GM13977 (cell line): ENCODE measurements around the gene SLC4A7.
A peak's percentile ranks its signal among the peaks of the same experiment; 100 is the strongest.
"Not testable (repeated sequence)": the region's sequence is repeated elsewhere in the genome, so short reads cannot be mapped to it uniquely, and the experiment has no call there.

Experiments used
- DNase-seq: peaks from one replicate; pipeline ENCODE4 v3.0.0; 2012; ENCODE audit warnings: low spot score
- CTCF ChIP-seq: IDR thresholded peaks from 2 replicates; pipeline ENCODE4 v1.5.1; 2012; ENCODE audit warnings: mild to moderate bottlenecking, control low read depth; ENCODE audit not compliant: insufficient read depth; ENCODE audit errors: extremely low read depth, missing control alignments
- in situ Hi-C: fragments of 300-500 bp; cut with MboI; formaldehyde crosslinking; loops from one replicate; pipeline ENCODE4 v1.12.0; 2022; ENCODE audit warnings: low sequenced_read_pairs, low pct_unique_long_range_greater_than_20kb, mixed read lengths, inconsistent platforms; ENCODE audit not compliant: unreplicated experiment

The SLC4A7 gene

DNA sequence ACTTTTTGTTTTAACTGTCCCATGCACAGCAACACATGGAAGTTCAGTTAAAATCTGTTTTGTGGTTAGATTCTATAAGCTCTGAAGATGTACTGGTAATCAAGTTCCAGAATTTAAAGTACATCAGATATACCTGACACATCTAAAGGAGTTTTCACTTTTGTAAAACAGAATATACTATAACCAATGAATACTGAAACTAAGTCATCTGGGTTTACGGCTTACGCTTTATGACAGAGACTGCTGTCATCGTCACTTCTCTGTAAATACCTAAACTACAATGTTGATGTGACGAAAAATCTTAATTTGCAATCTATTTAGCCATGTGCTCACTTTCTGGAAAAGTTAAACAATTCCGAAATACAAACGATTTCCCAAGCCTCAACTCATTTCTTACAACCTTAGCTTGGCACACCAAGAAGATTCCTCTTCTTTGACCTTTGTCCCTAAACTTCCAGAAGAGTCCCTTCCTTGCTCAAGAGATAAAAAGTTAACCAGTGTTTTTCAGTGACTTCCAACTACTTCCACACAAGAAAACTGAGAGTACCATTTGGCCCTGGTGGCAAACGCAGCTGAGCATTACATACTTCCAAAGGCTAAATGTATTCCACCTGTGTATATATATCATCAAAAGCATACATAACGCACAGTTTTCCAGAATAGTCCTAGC is 58.2 kb downstream of the SLC4A7 start:
- TF ChIP-seq CTCF = no peak
- in situ Hi-C loops = no loop called here
- no peak for DNase-seq

DNA sequence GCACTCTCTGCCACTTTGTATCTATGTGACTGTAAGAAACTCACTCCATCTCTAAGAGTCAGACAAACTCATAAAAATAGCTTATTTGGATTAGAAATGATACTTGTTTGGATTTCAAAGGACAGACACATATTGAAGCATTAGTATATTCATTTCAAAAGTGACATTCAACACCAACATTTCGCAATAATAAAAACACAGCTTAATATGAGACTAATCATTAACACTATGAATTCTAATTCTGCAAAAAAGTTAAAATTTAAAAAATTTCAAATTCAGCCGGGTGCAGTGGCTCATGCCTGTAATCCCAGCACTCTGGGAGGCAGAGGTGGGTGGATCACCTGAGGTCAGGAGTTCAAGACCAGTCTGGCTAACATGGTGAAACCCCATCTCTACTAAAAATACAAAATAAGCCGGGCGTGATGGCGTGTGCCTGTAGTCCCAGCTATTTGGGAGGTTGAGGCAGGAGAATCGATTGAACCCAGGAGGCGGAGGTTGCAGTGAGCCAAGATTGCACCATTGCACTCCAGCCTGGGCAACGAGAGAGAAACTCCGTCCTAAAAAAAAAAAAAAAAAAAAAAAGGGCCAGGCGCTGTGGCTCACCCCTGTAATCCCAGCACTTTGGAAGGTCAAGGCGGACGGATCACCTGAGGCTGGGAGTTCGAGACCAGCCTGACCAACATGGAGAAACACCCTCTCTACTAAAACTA is 59.2 kb downstream of the SLC4A7 start:
- in situ Hi-C loops, DNase-seq: not testable (repeated sequence)

GRCh38 chr3:27423463-27423862 is 60.7 kb downstream of the SLC4A7 start:
- in situ Hi-C loops = no loop called here
- TF ChIP-seq CTCF = no peak
- DNase-seq = no peak

GRCh38 chr3:27422617-27423016 is 61.6 kb downstream of the SLC4A7 start:
- TF ChIP-seq CTCF = no peak
- DNase-seq = no peak
- in situ Hi-C loops = no loop called here

DNA sequence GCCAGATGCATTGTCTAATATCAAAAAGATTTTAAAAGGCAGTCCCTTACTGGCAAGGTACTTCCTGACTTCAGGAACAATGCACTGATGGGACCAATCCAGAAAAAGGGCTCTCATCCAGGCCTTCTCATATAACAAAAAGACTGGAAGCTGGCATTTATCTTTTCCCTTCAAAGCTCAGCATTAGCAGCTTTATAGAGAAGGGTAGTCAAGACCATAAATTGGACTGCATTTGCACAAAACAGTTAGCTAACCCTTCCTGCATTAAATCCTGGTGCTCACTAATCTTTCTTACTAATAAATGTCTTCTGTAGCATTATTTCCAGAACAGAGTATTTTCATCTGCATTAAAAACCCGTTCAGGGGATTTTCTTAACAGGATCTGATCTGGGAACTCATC is 69.0 kb downstream of the SLC4A7 start:
- in situ Hi-C loops = no loop called here
- DNase-seq = no peak
- TF ChIP-seq CTCF = no peak

DNA sequence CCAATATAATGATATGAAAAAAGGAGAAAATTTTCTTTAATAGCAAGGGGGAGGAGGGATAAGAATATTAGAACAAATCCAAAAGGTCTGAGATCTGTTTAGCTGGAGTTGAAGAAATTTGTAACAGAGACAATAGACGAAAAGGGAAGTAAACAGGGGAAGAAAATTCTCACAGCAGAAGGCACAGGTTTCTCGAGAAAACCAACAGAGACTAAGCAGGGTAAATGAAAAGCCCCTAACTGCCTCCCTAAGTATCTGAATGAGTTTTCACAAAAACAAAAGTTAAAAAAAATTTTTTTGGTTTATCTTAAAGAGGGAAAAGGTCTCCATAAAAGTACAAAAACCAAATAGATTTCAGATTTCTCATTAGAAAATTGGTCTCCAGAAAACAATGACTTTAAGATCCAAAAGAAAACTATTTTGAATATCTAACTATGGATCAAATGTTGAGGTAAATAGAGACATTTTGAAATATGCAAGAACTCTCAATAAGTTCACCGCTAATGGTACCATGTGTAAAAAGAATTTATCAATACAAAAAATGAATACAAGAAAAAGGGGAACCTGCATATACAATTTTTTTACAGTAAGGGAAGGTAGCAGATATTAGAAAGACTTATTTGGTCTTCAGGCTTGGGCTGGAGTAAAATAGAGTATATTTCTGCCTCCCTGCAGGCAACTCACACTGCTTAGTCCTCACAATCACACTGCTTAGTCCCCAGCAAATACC is 91.1 kb downstream of the SLC4A7 start:
- no peak for TF ChIP-seq CTCF
- DNase-seq = peak; percentile 34
- in situ Hi-C loops = no loop called here

GRCh38 chr3:27392414-27392813 is 91.8 kb downstream of the SLC4A7 start:
- in situ Hi-C loops, DNase-seq: not testable (repeated sequence)
